Measurements from ENCODE around the gene APP.
A peak's percentile ranks its signal among the peaks of the same experiment; 100 is the strongest.

- TF ChIP-seq CTCF (IDR thresholded peaks at IDR 0.05; ENCODE audit: borderline replicate concordance, extremely low read depth, low read length, poor library complexity, severe bottlenecking) (peak; percentile 48), EZH2 (IDR thresholded peaks at IDR 0.05; ENCODE audit: borderline replicate concordance, low read depth, low read length, severe bottlenecking) (no peak)
These were observed 274.9 kb downstream of the APP start for GRCh38 chr21:25895565-25896205.
